BE2C (cell line): ENCODE results near the gene DHX8.

Experiments
- DNase-seq: peaks from one replicate; pipeline ENCODE4 v3.0.0-alpha.2; 2020
- H3K27me3 ChIP-seq: fragments of 250-450 bp; sonication (Bioruptor Pico); 2 replicates; pipeline ENCODE4 v1.5.1; 2020; ENCODE audit warnings: mild to moderate bottlenecking
- H3K36me3 ChIP-seq: fragments of 250-450 bp; sonication (Bioruptor Pico); 2 replicates; pipeline ENCODE4 v1.5.1; 2020; ENCODE audit warnings: mild to moderate bottlenecking
- H3K4me1 ChIP-seq: fragments of 250-450 bp; sonication (Bioruptor Pico); 2 replicates; pipeline ENCODE4 v1.5.1; 2020
- H3K4me3 ChIP-seq: 2 replicates; pipeline ENCODE4 v1.5.1; 2011; ENCODE audit warnings: low read depth, low read length
- H3K9me3 ChIP-seq: fragments of 250-450 bp; sonication (Bioruptor Pico); 2 replicates; pipeline ENCODE4 v1.5.1; 2020
- CTCF ChIP-seq: IDR thresholded peaks from 2 replicates; pipeline ENCODE4 v1.5.1; 2012; ENCODE audit warnings: mild to moderate bottlenecking, low read depth, low read length

DHX8 gene

GRCh38 chr17:43442711-43443110 lies 41.1 kb upstream of the DHX8 start:
- no peak for TF ChIP-seq CTCF
- H3K27me3 ChIP-seq, result no peaks in the 10 kb centered on the region
- H3K4me1 ChIP-seq, result peaks cover 8% of the 10 kb centered on the region
- no peak overlapping the region for H3K4me3 ChIP-seq
- no peaks in the 10 kb centered on the region for H3K36me3 ChIP-seq
- H3K9me3 ChIP-seq, result no peaks in the 10 kb centered on the region
- no peak for DNase-seq

GRCh38 chr17:43443381-43443780 lies 40.4 kb upstream of the DHX8 start:
- Histone ChIP-seq H3K4me1 (peaks cover 7% of the 10 kb centered on the region), H3K27me3 (no peaks in the 10 kb centered on the region), H3K9me3 (no peaks in the 10 kb centered on the region), H3K36me3 (no peaks in the 10 kb centered on the region), H3K4me3 (no peak overlapping the region)
- no peak for TF ChIP-seq CTCF
- DNase-seq, result no peak

GRCh38 chr17:43444223-43445008 lies 39.4 kb upstream of the DHX8 start:
- no peak for DNase-seq
- H3K36me3 ChIP-seq, result no peaks in the 10 kb centered on the region
- H3K9me3 ChIP-seq, result no peaks in the 10 kb centered on the region
- no peaks in the 10 kb centered on the region for H3K4me1 ChIP-seq
- H3K27me3 ChIP-seq, result no peaks in the 10 kb centered on the region
- no peak overlapping the region for H3K4me3 ChIP-seq
- TF ChIP-seq CTCF, result no peak

- Histone ChIP-seq H3K9me3 (no peaks in the 10 kb centered on the region), H3K36me3 (no peaks in the 10 kb centered on the region), H3K4me3 (no peak overlapping the region), H3K4me1 (no peaks in the 10 kb centered on the region), H3K27me3 (no peaks in the 10 kb centered on the region)
- DNase-seq, result no peak
- TF ChIP-seq CTCF, result no peak
Measured at GRCh38 chr17:43445009-43445589, 38.7 kb upstream of the DHX8 start.

GRCh38 chr17:43446773-43447172 lies 37.0 kb upstream of the DHX8 start:
- DNase-seq, result no peak
- H3K27me3 ChIP-seq, result no peaks in the 10 kb centered on the region
- no peaks in the 10 kb centered on the region for H3K9me3 ChIP-seq
- no peak for TF ChIP-seq CTCF
- H3K4me1 ChIP-seq, result no peaks in the 10 kb centered on the region
- no peaks in the 10 kb centered on the region for H3K36me3 ChIP-seq
- H3K4me3 ChIP-seq, result no peak overlapping the region

- DNase-seq, result no peak
- no peak for TF ChIP-seq CTCF
- Histone ChIP-seq H3K4me1 (no peaks in the 10 kb centered on the region), H3K9me3 (no peaks in the 10 kb centered on the region), H3K4me3 (no peak overlapping the region), H3K27me3 (no peaks in the 10 kb centered on the region), H3K36me3 (no peaks in the 10 kb centered on the region)
Measured at GRCh38 chr17:43448720-43449469, 34.9 kb upstream of the DHX8 start.
